WERI-Rb-1 (cell line): Measurements from ENCODE around the gene TMX1.
A peak's percentile ranks its signal among the peaks of the same experiment; 100 is the strongest.

Experiments
- DNase-seq: peaks from one replicate; pipeline ENCODE4 v3.0.0-alpha.2; 2020
- H3K27ac ChIP-seq: fragments of 250-450 bp; sonication (Bioruptor Pico); 2 replicates; pipeline ENCODE4 v1.5.1; 2020; ENCODE audit warnings: mild to moderate bottlenecking, moderate library complexity
- H3K27me3 ChIP-seq: fragments of 250-450 bp; sonication (Bioruptor Pico); 2 replicates; pipeline ENCODE4 v1.5.1; 2021; ENCODE audit warnings: mild to moderate bottlenecking, low read depth, moderate library complexity; ENCODE audit not compliant: insufficient read depth, severe bottlenecking
- H3K36me3 ChIP-seq: fragments of 250-450 bp; sonication (Bioruptor Pico); 2 replicates; pipeline ENCODE4 v1.5.1; 2020; ENCODE audit warnings: mild to moderate bottlenecking, moderate library complexity
- H3K4me3 ChIP-seq: 2 replicates; pipeline ENCODE4 v1.5.1; 2011; ENCODE audit warnings: low read depth, mild to moderate bottlenecking, control low read depth, low read length
- H3K9me3 ChIP-seq: fragments of 250-450 bp; sonication (Bioruptor Pico); 2 replicates; pipeline ENCODE4 v1.5.1; 2021; ENCODE audit warnings: mild to moderate bottlenecking, moderate library complexity; ENCODE audit not compliant: severe bottlenecking
- CTCF ChIP-seq: IDR thresholded peaks from 2 replicates; pipeline ENCODE4 v1.5.1; 2011; ENCODE audit warnings: low read depth, mild to moderate bottlenecking, control low read depth, inconsistent platforms, low read length

TMX1 gene, protein sequence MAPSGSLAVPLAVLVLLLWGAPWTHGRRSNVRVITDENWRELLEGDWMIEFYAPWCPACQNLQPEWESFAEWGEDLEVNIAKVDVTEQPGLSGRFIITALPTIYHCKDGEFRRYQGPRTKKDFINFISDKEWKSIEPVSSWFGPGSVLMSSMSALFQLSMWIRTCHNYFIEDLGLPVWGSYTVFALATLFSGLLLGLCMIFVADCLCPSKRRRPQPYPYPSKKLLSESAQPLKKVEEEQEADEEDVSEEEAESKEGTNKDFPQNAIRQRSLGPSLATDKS

GRCh38 chr14:51239813-51240803, at the start of gene TMX1:
TSS of gene TMX1 (plus strand) at chr14:51240247. CDS start at chr14:51240293, 46 bp downstream.
- Histone ChIP-seq H3K4me3 (peak within 1 kb of the TSS; percentile 98), H3K9me3 (no peaks in the 10 kb centered on the region), H3K27ac (peak within 1 kb of the TSS; percentile 87), H3K36me3 (peaks cover 25% of the 10 kb centered on the region), H3K27me3 (no peaks in the 10 kb centered on the region)
- TF ChIP-seq CTCF = peak; percentile 21; the same call in 1 of the 2 replicates
- peak; percentile 99 for DNase-seq

DNA sequence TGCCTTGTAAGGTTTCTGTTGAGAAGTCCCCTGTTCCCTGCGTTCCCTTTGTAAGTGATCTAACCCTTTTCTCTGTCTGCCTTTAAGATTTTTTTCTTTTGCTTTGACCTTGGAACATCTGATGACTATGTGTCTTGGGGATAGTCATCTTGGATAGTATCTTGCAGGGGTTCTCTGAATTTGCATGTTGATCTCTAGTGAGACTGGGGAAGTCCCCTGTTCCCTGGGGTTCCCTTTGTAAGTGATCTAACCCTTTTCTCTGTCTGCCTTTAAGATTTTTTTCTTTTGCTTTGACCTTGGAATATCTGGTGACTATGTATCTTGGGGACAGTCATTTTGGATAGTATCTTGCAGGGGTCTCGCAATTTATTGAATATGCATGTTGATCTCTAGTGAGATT, 38.2 kb upstream of the TMX1 start:
- Histone ChIP-seq H3K9me3 (no peaks in the 10 kb centered on the region), H3K4me3 (no peak overlapping the region), H3K27me3 (no peaks in the 10 kb centered on the region), H3K27ac (no peak overlapping the region), H3K36me3 (no peaks in the 10 kb centered on the region)
- no peak for TF ChIP-seq CTCF
- no peak for DNase-seq

GRCh38 chr14:51202914-51203665, 37.0 kb upstream of the TMX1 start:
- no peaks in the 10 kb centered on the region for H3K36me3 ChIP-seq
- TF ChIP-seq CTCF = no peak
- no peak for DNase-seq
- no peak overlapping the region for H3K4me3 ChIP-seq
- no peak overlapping the region for H3K27ac ChIP-seq
- no peaks in the 10 kb centered on the region for H3K9me3 ChIP-seq
- no peaks in the 10 kb centered on the region for H3K27me3 ChIP-seq

GRCh38 chr14:51203881-51204280, 36.2 kb upstream of the TMX1 start:
- Histone ChIP-seq H3K36me3 (no peaks in the 10 kb centered on the region), H3K27ac (no peak overlapping the region), H3K4me3 (no peak overlapping the region), H3K9me3 (no peaks in the 10 kb centered on the region), H3K27me3 (no peaks in the 10 kb centered on the region)
- DNase-seq = no peak
- no peak for TF ChIP-seq CTCF

DNA sequence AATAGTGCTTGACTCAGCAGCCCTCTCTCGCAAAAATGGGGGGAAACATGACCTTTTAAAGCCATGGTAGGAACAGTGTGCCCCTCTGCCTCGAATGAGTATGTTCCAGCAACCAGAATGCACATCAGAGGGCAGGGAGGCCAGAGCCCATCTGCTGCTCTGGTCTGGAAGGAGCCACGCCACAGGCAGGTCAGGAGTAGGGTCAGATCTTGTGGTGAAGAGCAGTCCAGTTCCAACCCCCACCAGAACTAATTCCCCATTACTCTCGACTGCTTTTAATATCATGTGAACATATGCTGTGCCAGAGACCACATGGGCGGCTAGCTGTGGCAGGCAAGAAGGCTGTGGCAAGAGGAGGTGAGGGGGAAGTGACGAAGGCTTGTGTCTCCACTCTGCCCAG, 34.6 kb upstream of the TMX1 start:
- no peaks in the 10 kb centered on the region for H3K36me3 ChIP-seq
- no peak for DNase-seq
- H3K9me3 ChIP-seq = no peaks in the 10 kb centered on the region
- no peak overlapping the region for H3K4me3 ChIP-seq
- no peak for TF ChIP-seq CTCF
- H3K27ac ChIP-seq = no peak overlapping the region
- no peaks in the 10 kb centered on the region for H3K27me3 ChIP-seq
